GM12873 (cell line): ENCODE measurements around the gene CASS4.

Experiments used
- TF ChIP-seq, protein P1 (sequence below): IDR thresholded peaks from 2 replicates; pipeline ENCODE4 v1.5.1; 2012; ENCODE audit warnings: low read depth, mild to moderate bottlenecking, moderate library complexity, low read length, control low read depth; ENCODE audit not compliant: insufficient read depth; ENCODE audit errors: missing control alignments

CASS4 gene

DNA sequence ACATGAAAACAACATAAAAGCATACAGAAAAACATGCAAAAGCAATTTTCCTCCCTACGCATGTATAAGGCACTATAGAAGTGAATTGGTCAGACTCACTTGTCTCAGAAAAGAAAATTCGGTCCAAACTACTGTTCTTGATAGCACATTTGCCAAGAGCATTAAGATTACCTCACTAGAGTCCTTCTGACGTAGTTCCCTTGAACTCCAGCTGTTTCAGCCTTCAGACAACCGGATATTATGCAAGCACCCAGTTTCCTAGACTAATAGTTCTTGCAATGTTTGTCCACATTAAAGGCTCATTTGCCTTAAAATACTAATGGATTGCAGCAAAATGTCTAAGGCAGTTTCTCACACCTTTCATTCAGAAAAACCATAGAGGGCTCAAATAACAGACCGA lies 2.5 kb upstream of the CASS4 start:
- TF ChIP-seq, protein P1, sequence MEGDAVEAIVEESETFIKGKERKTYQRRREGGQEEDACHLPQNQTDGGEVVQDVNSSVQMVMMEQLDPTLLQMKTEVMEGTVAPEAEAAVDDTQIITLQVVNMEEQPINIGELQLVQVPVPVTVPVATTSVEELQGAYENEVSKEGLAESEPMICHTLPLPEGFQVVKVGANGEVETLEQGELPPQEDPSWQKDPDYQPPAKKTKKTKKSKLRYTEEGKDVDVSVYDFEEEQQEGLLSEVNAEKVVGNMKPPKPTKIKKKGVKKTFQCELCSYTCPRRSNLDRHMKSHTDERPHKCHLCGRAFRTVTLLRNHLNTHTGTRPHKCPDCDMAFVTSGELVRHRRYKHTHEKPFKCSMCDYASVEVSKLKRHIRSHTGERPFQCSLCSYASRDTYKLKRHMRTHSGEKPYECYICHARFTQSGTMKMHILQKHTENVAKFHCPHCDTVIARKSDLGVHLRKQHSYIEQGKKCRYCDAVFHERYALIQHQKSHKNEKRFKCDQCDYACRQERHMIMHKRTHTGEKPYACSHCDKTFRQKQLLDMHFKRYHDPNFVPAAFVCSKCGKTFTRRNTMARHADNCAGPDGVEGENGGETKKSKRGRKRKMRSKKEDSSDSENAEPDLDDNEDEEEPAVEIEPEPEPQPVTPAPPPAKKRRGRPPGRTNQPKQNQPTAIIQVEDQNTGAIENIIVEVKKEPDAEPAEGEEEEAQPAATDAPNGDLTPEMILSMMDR: no peak

DNA sequence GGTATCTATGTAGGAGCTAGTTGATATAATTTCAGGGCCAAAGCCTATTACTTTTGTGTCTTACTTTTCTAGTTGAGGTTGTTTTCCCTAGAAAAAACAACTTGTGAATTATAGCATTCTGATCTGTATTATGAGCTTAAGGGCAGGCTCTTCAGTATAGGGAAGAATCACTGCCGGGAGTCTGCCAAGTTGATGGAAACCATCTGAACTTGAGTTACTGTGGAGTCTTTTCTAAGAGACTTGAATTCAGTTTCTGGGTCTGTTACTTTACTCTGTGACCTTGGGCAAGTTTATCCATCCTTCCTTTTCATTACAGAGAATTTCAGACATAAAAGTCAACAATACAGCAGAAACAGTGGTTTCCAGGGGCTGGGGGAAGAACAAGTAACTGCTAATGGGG lies 2.1 kb upstream of the CASS4 start:
- TF ChIP-seq, protein P1: no peak

DNA sequence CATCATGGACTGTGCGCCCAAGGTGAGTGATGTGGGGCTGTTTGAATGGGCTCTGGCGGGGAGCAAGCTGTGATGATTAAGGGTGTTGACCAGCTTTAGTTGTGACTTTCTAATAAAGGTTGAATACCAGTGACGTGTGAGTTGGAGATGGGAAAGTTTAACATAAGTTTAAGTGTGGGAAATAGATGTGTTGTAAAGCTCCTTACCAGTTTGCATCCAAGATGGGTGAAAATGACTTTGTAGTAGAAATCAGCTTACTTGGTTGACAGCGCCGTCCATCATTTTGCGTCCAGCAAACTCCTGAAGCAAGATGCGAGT lies 372 bp downstream of the CASS4 start:
- TF ChIP-seq, protein P1: no peak

DNA sequence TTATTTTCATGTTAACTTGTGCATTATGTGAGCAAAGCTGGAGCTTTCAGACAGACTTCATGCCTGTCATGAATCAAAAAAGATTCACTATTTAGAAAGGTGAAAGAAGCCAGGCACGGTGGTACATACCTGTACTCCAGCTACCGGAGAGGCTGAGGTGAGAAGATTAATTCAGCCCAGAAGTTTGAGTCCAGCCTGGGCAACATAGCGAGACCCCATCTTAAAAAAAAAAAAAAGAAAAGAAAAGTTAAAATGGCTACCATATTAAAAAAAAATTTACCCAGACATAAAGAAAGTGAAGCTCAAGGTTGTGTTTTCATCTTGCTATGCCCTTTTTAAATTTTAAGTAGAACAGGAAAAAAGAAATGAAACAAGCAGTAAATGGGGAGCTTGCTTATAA lies 889 bp downstream of the CASS4 start:
- TF ChIP-seq, protein P1: no peak

DNA sequence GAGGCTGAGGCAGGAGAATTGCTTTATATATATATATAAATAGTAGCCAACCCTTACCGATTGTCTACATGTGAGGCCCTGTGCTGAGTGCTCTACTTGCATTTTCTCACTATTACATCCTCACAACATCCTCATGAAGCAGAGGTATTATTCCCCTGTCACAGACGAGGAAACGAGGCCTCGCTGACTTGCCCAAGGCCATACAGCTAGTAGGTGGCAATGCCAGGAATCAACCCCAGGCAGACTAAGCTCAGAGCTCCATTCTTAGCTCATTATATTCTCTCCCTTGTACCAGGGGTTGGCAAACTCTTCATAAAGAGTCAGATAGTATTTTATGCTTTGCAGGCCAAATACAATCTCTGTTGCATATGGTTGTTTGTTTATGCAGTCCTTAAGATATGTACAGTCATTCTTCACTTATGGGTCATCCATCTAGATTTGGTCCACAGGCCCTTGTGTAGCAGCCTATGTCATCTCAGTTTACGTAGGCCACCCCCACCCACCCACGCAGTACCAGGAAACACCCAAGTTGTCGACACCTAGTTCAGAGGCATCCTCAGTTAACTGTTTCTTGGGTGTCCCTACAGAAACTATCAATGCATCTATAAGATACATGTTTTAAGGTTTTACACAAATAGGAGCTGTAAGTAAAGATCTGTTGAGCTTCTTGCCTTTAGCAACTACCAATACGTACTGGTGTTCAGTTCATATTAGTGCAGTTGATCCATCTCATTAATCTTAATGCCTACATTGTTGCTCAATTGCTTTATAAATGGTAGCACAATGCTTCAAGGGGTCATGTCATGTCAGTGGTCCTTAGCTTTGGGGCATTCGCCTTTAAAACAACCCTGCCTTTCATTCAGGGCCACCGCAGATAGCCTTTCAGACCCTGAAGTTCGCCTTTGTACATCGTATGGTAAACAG lies 3.0 kb downstream of the CASS4 start:
- TF ChIP-seq, protein P1: no peak

DNA sequence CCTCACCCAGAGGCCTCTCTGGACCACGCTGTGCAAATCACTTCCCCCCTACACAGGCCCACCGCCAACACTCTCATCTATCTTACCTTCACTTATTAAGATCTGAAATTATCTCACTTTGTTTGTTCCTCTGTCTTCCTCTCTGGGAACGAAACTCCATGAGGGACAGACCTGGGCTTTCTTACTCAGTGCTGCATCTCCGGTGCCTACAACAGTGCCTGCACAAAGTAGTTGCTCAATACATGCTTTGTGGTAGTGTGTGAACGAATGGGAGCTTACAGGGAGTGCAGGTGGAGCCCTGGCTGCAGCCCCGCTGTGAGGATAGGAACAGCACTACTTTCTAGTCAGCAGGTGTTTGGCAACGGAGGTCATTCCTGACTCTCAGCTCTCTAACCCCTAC lies 5.3 kb downstream of the CASS4 start:
- TF ChIP-seq, protein P1: no peak

DNA sequence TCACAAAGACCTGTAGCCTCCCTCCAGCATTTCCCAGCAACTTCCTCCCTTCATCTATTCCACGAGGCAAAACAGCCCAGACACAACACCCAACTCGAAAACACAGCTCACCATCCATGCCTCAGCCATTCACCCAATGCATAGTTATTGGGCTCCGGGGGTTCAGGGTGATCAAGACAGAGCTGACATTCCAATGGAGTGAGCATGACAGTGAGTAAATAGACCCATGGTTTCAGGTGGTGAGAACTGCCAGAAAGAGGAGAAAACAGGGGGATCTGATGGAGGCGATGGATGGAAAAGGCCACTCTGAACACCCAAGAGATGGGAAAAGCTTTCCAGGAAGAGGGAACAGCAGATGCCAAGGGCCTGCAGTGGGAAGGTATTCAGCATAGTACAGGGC lies 5.9 kb downstream of the CASS4 start:
- TF ChIP-seq, protein P1: no peak
